Type B pancreatic cell (in vitro differentiated cells): ENCODE measurements around the gene HPCAL1. TPM values are rescaled to one million over a fixed set of nuclear protein-coding genes. Genes with fewer than 3 reads are reported as not detected.

ENCODE experiments used
- DNase-seq: peaks from one replicate; pipeline ENCODE4 v3.0.0; 2021; ENCODE audit warnings: mixed read lengths; ENCODE audit not compliant: unreplicated experiment; ENCODE audit errors: extremely low spot score
- H3K27ac Mint-ChIP-seq: 2 replicates; pipeline ENCODE4 v1.8.0; 2021; ENCODE audit warnings: mild to moderate bottlenecking, mixed read lengths
- H3K27me3 Mint-ChIP-seq: 2 replicates; pipeline ENCODE4 v1.8.0; 2021; ENCODE audit warnings: mixed read lengths
- H3K36me3 Mint-ChIP-seq: 2 replicates; pipeline ENCODE4 v1.8.0; 2021; ENCODE audit warnings: mixed read lengths
- H3K4me1 Mint-ChIP-seq: one replicate; pipeline ENCODE4 v1.8.0; 2021; ENCODE audit warnings: mixed read lengths; ENCODE audit not compliant: unreplicated experiment
- H3K4me3 Mint-ChIP-seq: 2 replicates; pipeline ENCODE4 v1.8.0; 2021; ENCODE audit warnings: mild to moderate bottlenecking, mixed read lengths
- H3K9me3 Mint-ChIP-seq: 2 replicates; pipeline ENCODE4 v1.8.0; 2021; ENCODE audit warnings: mixed read lengths
- total RNA-seq: library from RNA; stranded (reverse); gene quantifications from 2 replicates; pipeline ENCODE4 v1.2.1, GENCODE V29; 2021; ENCODE audit warnings: low replicate concordance
- TF ChIP-seq, protein P1 (sequence below): fragments of 200-600 bp; sonication (generic); conservative IDR thresholded peaks from 2 replicates; pipeline ENCODE4 v1.5.0; 2021; ENCODE audit warnings: antibody characterized with exemption, mild to moderate bottlenecking

The HPCAL1 gene
- total RNA-seq, 1 donor from 2014 or later, result 17.8 TPM

DNA sequence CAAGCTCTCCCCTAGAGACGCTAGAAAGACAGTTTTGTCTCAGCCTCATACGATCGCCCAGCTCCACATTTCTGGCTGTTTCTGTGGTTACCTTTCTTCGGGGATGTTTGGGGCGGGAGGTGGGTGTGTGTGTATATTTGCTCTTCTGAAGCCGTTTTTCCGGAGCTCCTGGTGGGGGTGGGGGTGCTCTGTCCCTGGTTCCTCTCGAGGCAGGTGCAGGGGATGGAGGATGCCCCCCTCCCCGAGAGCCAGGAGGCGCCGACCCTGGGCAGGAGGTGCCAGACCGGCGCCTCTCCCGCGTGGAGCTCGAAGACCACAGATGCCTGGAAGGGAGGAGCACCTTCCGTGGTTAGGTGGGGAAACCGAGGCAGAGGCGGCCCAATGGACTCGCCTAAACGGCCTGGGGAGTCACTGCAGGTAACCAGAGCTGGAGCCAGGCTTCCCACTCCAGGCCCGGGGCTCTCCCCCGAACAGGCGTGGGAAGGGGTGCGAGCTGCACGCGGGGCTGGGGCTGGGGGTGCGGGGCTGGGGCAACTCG lies 694 bp upstream of the HPCAL1 start:
- Mint-ChIP-seq H3K4me1 (peaks cover 17% of the 10 kb centered on the region), H3K9me3 (no peaks in the 10 kb centered on the region), H3K36me3 (no peaks in the 10 kb centered on the region), H3K4me3 (peak overlapping the region; percentile 79), H3K27me3 (peaks cover 29% of the 10 kb centered on the region), H3K27ac (peak overlapping the region; percentile 78)
- DNase-seq, result no peak
- TF ChIP-seq, protein P1, sequence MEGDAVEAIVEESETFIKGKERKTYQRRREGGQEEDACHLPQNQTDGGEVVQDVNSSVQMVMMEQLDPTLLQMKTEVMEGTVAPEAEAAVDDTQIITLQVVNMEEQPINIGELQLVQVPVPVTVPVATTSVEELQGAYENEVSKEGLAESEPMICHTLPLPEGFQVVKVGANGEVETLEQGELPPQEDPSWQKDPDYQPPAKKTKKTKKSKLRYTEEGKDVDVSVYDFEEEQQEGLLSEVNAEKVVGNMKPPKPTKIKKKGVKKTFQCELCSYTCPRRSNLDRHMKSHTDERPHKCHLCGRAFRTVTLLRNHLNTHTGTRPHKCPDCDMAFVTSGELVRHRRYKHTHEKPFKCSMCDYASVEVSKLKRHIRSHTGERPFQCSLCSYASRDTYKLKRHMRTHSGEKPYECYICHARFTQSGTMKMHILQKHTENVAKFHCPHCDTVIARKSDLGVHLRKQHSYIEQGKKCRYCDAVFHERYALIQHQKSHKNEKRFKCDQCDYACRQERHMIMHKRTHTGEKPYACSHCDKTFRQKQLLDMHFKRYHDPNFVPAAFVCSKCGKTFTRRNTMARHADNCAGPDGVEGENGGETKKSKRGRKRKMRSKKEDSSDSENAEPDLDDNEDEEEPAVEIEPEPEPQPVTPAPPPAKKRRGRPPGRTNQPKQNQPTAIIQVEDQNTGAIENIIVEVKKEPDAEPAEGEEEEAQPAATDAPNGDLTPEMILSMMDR, result no peak

DNA sequence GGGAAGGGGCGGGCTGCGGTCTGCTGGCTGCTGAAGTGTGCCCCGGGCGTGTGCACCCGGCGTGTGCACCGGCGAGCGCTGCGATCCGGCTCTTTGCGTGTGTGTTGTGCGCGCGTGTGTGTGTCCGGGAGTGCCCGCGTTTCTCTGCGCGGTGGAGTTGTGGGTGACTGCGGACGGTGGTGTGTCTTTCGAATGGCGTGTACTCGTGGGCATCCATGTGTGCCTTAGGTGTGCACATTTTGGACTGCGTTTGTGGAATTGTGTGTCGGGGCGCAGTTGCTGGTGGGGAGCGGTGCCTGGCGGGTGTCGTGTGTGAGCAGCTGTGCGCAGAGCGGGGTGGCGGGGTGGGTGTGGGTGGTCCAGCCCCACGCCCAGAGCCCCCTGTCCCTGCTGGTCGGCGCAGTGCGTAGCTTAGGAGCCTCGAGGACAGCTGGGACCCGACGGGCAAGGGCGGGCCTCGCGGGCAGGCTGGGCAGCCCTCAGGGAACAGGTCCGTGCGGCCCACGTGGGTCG lies 533 bp downstream of the HPCAL1 start:
- Mint-ChIP-seq H3K27ac (peak overlapping the region; percentile 58), H3K9me3 (no peaks in the 10 kb centered on the region), H3K27me3 (peaks cover 39% of the 10 kb centered on the region), H3K36me3 (no peaks in the 10 kb centered on the region), H3K4me1 (peaks cover 17% of the 10 kb centered on the region), H3K4me3 (peak overlapping the region; percentile 96)
- DNase-seq, result no peak
- TF ChIP-seq, protein P1, result no peak

DNA sequence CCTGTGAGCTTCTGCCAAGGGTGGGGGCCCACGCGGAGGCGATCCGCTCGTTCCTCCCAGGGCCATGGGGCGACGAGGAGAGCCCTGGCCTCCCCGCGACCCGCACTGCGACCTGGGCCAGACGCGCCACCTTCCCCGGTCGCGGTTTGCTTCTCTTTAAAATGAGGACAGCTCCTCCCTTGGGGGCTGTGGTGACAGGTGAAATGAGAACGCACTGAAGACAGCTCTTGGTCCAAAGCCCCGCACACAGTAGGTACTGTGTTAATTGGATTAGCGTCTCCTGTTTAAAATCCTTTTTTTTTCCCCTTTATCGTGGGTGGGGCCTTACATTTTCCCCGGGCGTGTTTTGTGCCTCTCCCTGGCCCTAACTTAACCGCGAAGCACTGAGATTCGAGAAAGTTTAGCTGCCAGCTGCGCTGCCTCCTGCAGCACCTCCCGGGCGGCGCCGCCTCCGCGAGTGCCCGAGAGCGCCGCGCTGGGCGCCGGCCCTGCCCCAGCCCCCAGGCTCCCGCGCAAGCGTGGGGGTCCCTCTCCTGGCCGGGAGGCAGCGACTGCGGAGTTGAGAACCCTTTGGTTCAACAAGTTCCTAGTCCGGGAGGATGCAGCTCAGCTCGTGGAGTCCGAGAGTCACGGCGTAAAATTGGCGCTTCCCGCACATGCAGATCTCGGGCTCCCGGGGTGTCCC lies 1.1 kb downstream of the HPCAL1 start:
- peak overlapping the region; percentile 61 for H3K27ac Mint-ChIP-seq
- H3K9me3 Mint-ChIP-seq, result no peaks in the 10 kb centered on the region
- H3K4me3 Mint-ChIP-seq, result peak overlapping the region; percentile 96
- H3K36me3 Mint-ChIP-seq, result no peaks in the 10 kb centered on the region
- H3K4me1 Mint-ChIP-seq, result peaks cover 17% of the 10 kb centered on the region
- TF ChIP-seq, protein P1, result peak; percentile 43
- peaks cover 44% of the 10 kb centered on the region for H3K27me3 Mint-ChIP-seq
- no peak for DNase-seq

DNA sequence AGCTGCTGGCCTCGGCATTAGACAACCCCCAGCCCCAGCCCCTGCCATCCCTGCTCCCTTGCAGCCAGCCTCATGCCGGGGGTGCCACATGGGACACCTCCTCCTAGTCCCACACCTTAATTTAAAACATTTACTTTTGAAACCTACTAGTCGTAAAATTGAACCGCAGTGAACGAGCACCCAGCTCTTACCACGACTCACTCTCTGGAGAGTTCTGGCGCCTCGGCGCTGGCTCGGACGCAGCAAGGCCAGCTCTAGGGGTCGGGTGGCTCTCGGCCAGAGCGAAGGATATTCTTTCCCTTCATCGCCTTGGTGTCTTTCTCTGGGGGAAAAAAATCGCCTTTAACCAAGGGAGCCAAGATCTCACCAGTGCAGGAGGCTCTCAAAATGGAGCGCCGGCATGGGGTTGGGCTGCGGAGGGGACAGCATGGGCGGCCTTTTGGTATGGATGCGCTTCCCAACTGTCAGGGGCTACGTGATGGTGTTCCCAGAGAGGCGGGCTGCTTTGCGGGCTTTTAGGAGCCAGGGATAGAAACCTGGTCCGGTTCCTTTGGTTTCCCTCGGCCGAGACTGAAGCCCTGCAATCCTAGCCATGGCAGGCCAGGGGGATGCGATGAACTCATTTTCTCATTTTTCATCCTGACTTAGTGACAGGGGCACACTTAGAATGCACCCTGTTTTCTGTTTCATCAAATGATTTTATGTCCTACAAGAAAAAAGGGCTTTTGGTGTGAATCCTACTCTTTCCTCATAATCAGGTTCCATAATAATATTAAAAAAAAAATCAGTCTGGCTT lies 2.0 kb downstream of the HPCAL1 start:
- Mint-ChIP-seq H3K9me3 (no peaks in the 10 kb centered on the region), H3K36me3 (no peaks in the 10 kb centered on the region), H3K27me3 (peaks cover 44% of the 10 kb centered on the region), H3K4me1 (peaks cover 17% of the 10 kb centered on the region), H3K4me3 (peak overlapping the region; percentile 89), H3K27ac (no peak overlapping the region)
- TF ChIP-seq, protein P1, result no peak
- no peak for DNase-seq

DNA sequence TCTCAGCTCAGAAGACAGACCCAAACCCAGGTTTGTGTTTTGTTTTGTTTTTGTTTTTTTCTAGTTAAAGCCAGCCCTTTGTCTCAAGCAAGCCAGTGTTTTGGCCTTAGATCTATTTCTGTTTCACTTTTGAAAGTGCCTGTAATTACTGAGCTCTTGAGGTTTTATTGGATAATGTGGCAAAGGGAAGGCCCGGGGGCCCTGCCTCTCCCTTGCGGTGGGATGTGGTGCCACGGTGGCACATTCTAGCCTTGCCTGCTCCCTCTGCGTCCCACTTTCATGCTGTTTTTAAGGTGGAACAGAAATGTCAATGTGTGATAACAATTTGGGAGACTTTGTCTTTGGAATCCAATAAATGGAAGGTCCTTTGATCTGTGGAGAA lies 2.5 kb downstream of the HPCAL1 start:
- TF ChIP-seq, protein P1, result no peak
- peaks cover 44% of the 10 kb centered on the region for H3K27me3 Mint-ChIP-seq
- no peak for DNase-seq
- peaks cover 17% of the 10 kb centered on the region for H3K4me1 Mint-ChIP-seq
- H3K36me3 Mint-ChIP-seq, result no peaks in the 10 kb centered on the region
- H3K27ac Mint-ChIP-seq, result peak overlapping the region; percentile 50
- H3K4me3 Mint-ChIP-seq, result peak overlapping the region; percentile 89
- H3K9me3 Mint-ChIP-seq, result no peaks in the 10 kb centered on the region
